GM19035 (cell line): Measurements from ENCODE around the gene TMEM125.

Source experiments
- ATAC-seq: cut with Tn5 transposase; IDR thresholded peaks from one replicate; pipeline ENCODE4 v1.9.1; 2021; ENCODE audit not compliant: unreplicated experiment

TMEM125 gene

DNA sequence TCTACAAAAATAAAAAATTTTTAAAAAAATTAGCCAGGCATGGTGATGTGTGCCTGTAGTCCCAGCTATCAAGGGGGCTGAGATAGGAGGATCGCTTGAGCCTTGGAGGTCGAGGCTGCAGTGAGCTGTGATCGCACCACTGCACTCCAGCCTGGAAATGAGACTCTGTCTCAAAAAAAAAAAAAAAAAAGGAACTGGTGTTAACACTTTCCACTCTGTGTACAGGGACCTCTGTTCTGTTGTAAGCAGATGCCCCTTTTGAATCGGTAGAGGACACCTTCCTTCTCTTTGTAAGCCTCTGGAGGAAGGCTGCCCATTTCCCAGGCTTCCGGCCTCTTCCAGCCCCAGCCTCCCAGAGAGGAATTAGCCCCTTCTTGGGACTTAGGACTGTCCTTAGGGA, 22.9 kb downstream of the TMEM125 start:
- ATAC-seq = no peak

DNA sequence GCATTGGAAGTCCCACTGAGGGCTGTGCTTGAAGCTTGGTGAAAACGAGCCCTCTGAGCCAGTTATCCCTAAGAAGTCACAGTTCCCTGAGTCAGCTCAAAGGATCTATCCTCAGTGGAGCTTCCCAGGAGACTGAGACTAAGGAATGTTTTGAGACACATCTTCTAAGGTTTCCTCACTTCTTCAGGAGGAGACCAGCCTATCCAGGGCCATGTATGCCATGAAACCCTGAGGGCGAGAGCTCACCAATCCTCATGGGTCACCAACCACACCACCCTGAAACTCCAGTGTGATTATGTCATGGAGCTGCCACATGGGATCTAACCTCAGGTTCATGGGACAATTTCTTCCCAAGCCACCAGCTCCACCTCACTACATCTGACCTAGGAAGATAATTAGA, 23.4 kb downstream of the TMEM125 start:
- ATAC-seq = no peak

DNA sequence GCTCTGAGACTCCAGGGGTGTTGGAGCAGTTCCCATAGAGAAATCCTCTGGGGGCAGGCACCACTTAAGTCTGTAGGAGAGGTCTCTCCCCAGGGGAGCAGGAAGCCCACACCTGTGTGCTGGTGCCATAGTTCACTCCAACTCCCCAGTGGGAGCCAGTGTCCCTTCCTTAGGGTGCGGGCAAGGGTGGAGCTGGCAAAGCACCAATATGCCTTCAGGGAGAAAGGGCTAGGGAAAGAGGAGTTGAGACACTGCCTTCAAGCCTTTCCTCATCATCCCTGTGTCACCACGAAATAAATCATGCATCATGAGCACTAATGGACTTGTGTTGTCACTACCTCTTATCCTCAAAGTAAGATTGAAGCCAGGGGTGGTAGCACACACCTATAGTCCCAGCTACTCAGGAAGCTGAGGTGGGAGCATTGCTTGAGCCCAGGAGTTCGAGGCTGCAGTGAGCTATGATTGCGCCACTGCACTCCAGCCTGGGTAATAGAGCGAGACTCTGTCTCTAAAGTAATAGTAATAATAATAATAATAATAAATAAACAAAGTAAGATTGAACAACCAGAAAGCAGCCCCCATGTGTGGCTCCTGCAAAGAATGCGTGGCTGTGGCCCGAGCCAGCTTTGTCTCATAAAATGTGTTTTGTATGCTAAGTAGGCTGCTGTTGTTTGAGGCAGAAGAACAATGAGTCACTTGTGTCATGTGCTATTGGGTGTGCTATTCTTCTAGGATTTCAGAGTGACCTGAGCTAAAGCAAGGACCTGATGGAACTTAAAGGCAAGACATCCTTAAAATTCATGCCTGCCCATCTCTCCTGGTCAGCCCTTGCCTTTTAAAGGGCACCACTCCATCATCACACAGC, 24.3 kb downstream of the TMEM125 start:
- no peak for ATAC-seq

DNA sequence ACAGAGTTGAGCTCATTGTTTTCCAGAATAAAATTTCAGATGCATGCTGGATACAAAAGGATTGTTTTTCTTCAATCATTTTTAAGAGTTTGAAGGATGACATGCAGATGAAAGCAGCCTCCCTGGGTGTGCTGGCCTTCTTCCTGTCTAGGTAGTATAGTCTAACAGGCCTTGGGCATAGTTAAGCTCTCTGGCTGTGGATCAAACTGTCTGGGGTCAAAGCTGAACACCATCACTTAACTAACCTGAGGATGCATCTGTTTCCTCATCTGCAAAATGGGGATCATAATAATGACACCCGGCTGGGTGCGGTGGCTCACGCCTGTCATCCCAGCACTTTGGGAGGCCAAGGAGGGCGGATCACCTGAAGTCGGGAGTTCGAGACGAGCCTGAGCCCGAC, 25.0 kb downstream of the TMEM125 start:
- no peak for ATAC-seq

DNA sequence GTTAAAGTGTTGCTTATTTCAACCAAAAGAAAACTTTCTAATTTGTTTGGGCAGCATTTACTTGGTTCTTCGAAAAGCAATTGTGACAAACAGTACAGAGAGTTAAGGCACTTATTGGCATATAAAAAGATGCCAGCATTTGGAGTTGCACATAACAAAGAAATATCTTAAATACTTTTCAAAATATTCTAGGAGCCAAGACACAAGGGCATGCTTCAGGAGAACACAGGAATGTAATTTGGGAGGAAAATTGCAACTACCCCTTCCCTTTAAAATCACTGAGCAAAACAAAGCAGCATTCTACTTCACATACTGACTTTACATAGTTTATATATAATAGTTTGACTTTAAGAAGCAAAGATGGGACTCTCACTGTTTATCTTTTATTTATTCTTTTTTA, 26.4 kb downstream of the TMEM125 start:
- no peak for ATAC-seq

DNA sequence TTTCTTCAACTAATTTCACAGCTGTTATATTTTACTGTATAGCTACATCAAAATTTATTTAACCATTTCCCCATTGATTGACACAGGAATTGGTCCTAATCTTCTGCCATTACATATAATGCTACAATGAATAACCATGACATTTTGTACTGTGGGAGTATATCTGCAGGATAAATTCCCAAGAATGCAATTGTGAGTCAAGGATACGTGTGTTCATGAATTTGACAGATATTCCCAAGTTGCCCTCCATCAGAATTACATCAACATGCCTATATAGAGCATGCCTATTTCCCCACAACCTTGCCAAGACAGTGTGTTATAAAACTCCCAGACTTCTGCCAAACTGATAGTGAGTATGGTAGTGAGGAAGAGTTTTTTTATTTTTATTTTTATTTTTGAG, 28.3 kb downstream of the TMEM125 start:
- no peak for ATAC-seq

DNA sequence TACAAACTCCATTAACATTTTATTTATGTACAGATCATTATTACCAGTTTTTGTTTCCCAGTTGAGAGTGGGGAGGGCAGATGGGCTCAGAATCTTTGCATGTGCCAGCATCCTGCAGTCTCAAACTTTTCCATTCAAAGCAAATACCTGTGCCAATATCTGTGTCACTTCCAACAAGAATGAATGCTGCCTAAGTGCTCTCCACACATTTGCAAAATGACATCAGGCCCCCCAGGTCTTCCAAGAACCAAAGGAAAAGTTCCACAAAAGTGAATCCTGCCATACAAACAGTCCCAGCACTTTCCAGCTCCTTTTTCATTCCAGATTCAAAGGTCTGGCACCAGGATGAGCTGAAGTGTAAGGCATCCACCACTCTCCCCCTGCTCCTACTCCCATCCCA, 29.3 kb downstream of the TMEM125 start:
- no peak for ATAC-seq

DNA sequence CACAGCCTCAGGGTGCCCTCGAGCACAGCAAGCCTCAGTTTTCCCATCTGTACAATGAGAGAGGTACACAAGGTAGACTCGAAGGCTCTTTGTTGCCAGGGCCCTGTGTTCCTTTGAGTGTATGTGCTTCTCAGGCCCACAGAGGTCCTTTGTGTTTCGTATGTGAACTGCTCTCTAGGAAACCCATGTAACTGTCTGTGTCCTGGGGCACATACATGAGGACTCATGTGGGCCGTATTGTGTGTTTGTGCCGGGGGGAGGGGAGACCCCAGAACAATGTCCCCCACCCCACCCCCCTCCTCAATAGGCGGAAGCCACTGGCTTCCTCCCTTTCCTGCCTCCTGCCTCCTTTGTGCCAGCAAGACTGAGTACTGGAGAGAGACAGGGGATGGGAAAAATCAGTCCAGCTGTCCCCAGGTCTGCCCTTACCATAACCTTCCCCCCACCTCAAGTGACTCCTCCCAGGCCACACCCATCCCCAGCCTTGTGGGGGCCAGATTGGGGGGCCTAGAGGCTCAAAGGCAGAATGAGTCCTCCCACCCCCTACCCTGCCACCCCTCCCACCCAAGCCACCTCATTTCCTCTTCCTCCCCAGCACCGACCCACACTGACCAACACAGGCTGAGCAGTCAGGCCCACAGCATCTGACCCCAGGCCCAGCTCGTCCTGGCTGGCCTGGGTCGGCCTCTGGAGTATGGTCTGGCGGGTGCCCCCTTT, 30.8 kb downstream of the TMEM125 start, which contains the start of gene TIE1:
TIE1 (plus strand) TSS at position 605 of the 717 bp plus-strand sequence; CDS start at position 695, 90 bp downstream.
- ATAC-seq = no peak

DNA sequence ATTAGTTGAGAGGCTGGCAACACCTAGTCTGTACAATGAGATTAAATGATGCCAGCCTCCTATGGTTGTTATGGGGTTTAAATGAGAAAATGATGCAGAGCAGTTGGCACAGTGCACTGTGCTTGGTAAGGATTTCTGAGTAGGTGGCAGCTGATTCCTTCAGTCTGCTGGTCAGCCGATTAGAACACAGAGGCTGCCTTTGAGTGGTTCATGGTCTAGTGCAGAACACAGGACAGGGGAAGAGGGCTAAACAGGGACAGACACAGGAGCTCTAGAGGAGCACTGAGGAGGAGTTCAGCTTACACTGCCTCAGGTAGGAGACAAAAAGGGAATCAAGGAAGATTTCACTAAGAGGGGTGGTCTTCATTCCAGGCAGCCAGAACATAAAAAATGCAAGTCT, 32.4 kb downstream of the TMEM125 start:
- no peak for ATAC-seq

DNA sequence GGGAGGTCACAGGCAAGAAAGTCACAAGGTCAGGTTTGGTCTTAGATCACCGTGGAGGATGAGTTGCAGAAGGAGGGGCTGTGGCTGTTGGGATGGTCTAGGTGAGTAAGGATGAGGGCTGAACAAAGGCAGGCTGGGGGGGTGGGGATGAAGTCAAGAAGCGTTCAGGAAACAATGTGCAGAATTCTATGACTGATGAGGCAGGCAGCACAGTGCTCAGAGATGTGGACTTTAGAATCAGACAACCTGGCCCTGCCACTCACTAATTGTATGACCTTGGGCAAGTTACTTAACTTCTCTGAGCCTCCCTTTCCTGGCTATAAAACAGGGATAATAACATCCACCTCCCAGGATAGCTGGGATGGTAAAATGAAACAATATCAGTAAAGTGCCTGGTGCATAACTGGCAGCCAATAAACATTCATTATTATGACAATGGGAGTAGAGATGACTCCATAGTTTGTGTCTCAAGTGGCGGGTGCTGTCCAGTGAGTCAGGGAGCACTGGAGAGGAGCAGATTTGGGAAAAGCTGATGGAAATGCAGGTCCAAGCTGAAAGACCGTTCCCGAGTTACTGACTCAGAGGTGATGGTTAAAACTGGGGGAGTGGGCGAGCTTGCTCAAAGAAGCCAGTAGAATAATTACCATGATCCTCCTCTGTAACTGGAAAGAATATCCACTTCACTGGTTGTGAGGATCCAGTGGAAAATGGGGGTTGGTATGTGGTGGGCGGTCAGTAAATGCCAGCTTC, 33.1 kb downstream of the TMEM125 start:
- no peak for ATAC-seq

DNA sequence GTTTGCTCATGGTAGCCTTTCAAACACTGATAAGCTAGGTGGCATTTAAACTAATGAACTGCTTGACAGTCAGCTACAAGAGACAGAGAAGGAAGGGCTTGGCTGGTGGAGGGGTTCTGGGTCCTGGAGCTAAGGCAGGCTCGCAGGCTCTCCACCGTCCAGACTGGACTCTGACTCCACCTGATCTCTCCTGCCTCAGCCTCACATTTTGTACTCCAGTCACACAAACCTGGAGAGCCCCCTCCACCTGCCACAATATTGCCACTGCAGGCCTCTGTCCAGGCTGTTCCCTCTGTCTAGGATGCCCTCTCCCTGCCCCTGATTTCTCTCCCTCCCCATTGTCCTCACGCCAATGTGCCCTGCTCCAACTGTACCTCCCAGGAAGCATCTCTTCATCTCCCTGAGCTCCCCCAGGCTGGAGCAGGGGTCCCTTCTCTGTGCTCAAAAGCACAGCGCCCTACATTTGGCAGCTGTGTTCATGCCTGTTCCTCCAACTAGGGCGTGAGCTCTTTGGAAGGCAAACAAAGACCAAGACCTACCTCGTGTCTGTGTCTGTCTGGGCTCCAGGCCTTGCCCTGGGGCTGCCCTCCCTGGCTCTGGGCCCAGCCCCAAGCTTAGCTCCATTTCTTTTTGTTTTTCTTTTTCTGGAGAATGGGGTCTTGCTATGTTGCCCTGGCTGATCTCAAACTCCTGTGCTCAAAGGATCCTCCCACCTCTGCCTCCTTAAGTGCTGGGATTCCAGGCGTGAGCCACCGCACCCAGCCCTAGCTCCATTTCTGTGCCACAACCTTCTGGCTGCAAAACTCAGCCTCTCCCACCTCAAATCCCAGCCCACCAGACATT, 33.9 kb downstream of the TMEM125 start:
- no peak for ATAC-seq

DNA sequence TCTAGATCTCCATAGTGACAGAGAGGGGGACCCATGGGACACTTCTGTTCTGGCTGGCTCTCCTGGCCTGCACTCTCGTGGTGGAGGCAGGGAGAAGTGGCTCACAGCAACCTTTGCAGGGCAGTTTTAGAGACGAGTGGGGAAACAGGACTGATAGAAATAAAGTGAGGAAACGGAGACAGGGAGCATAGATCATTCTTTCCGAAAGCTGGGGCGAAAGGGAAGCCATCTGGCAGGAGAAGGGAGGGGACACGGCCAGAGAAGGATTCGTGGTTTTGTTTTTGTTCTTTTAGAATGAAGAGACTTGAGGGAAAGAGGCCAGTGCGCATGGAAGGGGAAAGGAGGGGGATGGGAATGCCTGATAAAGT, 34.5 kb downstream of the TMEM125 start:
- ATAC-seq = no peak

DNA sequence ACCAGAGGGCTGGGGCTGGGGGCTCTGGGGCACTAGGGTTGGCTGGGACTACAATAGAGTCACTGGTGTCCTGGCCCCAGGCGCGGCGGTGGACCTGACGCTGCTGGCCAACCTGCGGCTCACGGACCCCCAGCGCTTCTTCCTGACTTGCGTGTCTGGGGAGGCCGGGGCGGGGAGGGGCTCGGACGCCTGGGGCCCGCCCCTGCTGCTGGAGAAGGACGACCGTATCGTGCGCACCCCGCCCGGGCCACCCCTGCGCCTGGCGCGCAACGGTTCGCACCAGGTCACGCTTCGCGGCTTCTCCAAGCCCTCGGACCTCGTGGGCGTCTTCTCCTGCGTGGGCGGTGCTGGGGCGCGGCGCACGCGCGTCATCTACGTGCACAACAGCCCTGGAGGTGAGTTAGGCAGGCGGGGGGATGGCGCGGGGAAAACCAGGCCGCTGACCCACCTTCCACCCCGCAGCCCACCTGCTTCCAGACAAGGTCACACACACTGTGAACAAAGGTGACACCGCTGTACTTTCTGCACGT, 35.1 kb downstream of the TMEM125 start:
- no peak for ATAC-seq

DNA sequence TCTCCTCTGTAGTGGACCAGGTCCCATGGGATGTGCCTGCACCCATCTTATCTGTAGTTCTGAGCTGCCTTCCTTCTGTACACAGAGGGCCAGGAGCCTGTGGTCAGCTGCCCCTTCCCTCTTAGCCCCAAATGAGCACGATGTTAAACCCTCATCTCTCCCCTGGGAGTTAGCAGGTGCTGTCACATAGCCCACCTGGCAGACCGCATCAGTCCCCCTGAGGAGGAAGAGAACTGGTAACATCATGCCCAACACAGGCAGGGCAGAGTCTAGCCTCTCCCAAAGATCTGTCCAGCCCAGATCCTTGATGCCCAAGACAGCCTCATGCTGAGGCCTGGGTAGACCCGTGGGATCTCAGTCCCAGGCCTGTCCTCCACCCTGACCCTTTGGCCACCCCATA, 35.7 kb downstream of the TMEM125 start:
- no peak for ATAC-seq

DNA sequence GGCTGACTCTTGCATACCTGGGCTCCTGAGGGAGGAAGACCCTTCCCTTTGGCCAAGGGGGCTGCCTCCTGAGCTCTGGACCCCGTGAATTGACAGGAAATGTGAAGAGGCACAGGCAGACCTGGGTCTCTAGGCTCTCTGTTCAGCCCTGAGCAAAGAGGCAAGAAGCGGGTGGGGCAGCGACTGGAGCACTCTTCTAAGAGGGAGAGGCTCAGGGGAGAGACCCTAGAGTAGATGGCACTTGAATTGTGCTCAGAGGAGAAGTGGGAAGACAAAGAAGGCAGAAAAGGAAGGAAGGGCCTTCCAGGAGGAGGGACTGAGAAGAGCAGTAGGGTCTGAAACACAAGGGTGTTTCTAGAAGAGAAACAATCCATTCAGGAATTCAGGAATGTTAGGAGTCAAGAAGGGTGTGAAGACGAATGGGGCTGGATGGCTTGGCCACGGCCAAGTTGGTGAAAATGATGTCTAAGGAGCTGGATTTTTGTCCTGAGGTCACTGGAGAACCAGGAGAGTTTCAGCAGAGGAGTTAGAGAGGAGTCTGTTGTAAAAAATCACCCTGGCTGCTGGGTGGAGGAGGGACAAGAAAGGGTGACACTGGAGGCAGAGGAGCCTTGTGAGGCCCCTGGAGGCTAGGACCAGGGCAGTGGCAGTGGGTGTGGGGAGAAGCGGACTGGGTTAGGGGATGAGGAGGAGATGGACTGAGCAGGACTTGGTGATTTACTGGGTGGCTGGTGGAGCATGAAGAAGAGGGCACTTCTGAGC, 36.3 kb downstream of the TMEM125 start:
- ATAC-seq = no peak

DNA sequence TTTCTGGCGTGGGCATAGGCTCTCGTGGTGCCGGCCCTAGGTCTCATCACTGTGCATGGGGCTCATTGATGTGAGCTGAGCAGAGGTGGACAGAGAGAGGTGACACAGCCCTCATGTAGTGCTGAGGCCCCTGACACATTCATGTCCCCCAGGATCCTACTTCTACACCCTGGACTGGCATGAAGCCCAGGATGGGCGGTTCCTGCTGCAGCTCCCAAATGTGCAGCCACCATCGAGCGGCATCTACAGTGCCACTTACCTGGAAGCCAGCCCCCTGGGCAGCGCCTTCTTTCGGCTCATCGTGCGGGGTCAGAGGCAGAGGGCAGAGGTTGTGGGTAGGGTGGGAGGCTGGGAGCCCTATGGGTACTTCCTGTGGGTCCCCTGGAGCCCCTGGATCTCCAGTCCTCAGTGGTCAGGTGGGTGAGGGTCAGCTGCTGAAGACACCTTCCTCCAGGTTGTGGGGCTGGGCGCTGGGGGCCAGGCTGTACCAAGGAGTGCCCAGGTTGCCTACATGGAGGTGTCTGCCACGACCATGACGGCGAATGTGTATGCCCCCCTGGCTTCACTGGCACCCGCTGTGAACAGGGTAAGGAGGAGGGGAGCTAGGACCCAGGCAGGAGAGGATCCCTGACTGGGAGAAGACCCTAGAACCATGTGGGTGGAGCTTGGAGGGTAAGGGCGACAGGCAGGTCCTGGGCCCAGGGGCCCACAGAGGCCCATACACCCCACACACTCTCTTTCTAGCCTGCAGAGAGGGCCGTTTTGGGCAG, 37.1 kb downstream of the TMEM125 start:
- ATAC-seq = no peak

DNA sequence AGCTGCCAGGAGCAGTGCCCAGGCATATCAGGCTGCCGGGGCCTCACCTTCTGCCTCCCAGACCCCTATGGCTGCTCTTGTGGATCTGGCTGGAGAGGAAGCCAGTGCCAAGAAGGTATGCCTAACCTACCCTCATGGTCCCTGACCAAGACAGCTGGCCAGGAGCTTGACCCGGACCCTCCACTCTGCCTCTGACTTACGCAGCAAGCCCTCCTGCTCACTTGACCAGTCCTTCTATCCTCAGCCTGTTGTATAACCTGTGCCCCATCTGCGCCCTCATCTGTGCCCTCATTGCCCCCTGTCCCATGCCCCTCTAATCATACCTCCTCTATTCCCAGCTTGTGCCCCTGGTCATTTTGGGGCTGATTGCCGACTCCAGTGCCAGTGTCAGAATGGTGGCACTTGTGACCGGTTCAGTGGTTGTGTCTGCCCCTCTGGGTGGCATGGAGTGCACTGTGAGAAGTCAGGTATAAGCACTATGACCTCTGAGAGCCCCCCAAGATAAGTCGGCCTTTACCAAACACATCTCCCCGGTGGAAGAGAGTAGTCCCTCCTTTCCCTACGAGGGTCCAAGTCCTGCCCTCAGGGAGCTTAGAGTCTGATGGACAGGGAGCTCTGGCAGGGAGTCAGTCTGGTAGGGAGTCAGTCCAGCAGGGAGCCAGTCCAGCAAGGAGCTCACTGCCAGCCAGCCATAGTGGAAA, 37.8 kb downstream of the TMEM125 start:
- no peak for ATAC-seq

DNA sequence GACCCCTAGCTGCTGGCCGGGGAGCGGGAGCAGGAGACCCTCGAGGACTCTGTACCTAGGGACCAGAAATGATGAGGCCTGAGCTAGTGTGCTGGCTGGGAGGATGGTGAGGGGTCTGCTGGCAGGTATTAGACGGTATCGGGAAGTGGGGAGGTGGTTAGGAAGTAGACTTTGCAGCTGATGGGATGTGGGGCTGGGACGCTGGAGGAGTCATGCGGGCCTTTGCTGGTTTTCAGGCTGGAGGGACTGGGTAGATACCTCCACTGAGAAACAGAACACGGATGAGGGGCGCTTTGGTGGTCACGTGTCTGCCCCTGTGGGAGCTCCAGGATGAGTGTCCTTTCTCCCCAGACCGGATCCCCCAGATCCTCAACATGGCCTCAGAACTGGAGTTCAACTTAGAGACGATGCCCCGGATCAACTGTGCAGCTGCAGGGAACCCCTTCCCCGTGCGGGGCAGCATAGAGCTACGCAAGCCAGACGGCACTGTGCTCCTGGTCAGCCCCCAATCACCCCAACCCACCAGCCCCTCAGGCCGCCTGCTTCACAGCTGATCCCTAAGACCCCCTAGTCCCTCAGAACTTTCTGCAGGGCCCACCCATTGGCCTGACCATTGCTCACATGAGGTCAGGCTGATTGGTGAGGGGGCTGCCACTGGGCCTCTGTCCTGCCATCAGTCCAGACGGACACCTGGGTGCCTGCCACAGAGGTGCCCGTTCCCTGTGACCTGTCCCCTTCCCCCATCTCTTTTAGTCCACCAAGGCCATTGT, 39.0 kb downstream of the TMEM125 start:
- no peak for ATAC-seq
